Liver (tissue), 3 donors: ENCODE measurements around the gene SPACA9.

Experiments
- EGR1 ChIP-seq, 2 donors: IDR thresholded peaks; 2 replicates each; pipeline ENCODE4 v1.6.1; 2016 to 2018; ENCODE audit warnings: antibody characterized with exemption in 2 of 2, low read depth in 2 of 2
- FOXA1 ChIP-seq: IDR thresholded peaks from 2 replicates; pipeline ENCODE4 v1.6.1; 2016; ENCODE audit warnings: antibody characterized with exemption
- GABPA ChIP-seq, 2 donors: IDR thresholded peaks in 1 of 2; conservative IDR thresholded peaks in 1 of 2; 2 replicates each; pipeline ENCODE4 v1.6.1; 2016; ENCODE audit warnings: antibody characterized with exemption in 2 of 2, mild to moderate bottlenecking in 1 of 2, moderate library complexity in 1 of 2
- JUND ChIP-seq, 2 donors: IDR thresholded peaks; 2 replicates each; pipeline ENCODE4 v1.6.1; 2016; ENCODE audit warnings: antibody characterized with exemption in 2 of 2
- RAD21 ChIP-seq, 2 donors: IDR thresholded peaks; 2 replicates each; pipeline ENCODE4 v1.6.1; 2016; ENCODE audit warnings: antibody characterized with exemption in 2 of 2, mild to moderate bottlenecking in 2 of 2
- SP1 ChIP-seq: IDR thresholded peaks from 2 replicates; pipeline ENCODE4 v1.6.1; 2018; ENCODE audit warnings: antibody characterized with exemption, mild to moderate bottlenecking
- TAF1 ChIP-seq: conservative IDR thresholded peaks from 2 replicates; pipeline ENCODE4 v1.6.1; 2016; ENCODE audit warnings: antibody characterized with exemption, mild to moderate bottlenecking
- YY1 ChIP-seq: IDR thresholded peaks from 2 replicates; pipeline ENCODE4 v1.6.1; 2016; ENCODE audit warnings: antibody characterized with exemption, mild to moderate bottlenecking
- TF ChIP-seq, protein P1 (sequence below): fragments of 150-350 bp; IDR thresholded peaks from 2 replicates; pipeline ENCODE4 v1.5.1; 2017; ENCODE audit warnings: improper control_type of control experiment, low read depth, low read length; ENCODE audit not compliant: missing input control
- TF ChIP-seq, protein P2 (sequence below): IDR thresholded peaks from 2 replicates; pipeline ENCODE4 v1.6.1; 2016; ENCODE audit warnings: antibody characterized with exemption, mild to moderate bottlenecking
- TF ChIP-seq, protein P3 (sequence below): IDR thresholded peaks from 2 replicates; pipeline ENCODE4 v1.6.1; 2016; ENCODE audit warnings: antibody characterized with exemption
- TF ChIP-seq, protein P4 (sequence below): IDR thresholded peaks from 2 replicates; pipeline ENCODE4 v1.6.1; 2016; ENCODE audit warnings: antibody characterized with exemption
- TF ChIP-seq, protein P5 (sequence below): IDR thresholded peaks from 2 replicates; pipeline ENCODE4 v1.6.1; 2016; ENCODE audit warnings: antibody characterized with exemption
- donor health status: healthy.
- donor health status: healthy.

DNA sequence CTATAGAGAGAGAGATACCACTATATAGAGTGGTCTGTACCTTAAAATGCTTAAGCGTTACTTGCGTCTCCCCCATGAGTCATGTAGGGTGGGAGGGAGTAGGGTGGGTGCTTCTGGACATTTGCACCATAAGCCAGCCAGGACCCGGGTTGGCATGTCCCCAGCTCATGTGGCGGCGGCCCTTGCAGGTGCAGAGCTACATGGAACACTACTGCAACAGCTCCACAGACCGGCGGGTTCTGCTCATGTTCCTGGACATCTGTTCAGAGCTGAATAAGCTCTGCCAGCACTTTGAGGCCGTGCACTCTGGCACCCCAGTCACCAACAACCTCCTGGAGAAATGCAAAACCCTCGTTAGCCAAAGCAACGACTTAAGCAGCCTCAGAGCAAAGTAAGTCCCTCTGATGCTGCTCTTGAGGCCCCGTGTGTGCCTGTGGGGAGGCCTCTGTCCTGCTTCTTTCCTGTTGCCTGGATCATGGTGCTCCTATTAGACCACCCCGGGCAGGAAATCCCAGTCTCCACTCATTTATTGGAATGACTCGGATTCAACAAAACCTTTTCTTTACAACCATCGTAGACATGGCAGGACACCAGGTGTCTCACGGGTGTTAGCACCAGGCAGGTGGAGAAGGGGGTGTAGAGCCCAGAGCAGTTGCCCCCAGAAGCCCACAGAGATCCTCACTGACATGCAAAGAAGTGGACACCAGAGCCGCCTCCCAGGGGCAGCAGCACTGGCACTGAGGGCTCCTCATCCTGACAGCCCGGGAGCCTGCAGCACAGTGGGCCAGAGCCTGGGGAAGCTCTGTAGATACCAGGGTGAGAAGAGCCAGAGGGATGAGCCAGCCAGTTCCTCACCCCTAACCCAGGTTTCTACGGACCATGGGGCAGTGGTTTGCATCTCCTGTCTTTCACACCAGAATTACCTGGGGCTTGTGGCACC is 8.8 kb downstream of the SPACA9 start:
- TF ChIP-seq GABPA (IDR thresholded peaks at IDR 0.05 in 1 of 2, conservative IDR thresholded peaks at IDR 0.05 in 1 of 2) = no peak
- TF ChIP-seq, protein P1, sequence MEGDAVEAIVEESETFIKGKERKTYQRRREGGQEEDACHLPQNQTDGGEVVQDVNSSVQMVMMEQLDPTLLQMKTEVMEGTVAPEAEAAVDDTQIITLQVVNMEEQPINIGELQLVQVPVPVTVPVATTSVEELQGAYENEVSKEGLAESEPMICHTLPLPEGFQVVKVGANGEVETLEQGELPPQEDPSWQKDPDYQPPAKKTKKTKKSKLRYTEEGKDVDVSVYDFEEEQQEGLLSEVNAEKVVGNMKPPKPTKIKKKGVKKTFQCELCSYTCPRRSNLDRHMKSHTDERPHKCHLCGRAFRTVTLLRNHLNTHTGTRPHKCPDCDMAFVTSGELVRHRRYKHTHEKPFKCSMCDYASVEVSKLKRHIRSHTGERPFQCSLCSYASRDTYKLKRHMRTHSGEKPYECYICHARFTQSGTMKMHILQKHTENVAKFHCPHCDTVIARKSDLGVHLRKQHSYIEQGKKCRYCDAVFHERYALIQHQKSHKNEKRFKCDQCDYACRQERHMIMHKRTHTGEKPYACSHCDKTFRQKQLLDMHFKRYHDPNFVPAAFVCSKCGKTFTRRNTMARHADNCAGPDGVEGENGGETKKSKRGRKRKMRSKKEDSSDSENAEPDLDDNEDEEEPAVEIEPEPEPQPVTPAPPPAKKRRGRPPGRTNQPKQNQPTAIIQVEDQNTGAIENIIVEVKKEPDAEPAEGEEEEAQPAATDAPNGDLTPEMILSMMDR = no peak
- TF ChIP-seq, protein P2, sequence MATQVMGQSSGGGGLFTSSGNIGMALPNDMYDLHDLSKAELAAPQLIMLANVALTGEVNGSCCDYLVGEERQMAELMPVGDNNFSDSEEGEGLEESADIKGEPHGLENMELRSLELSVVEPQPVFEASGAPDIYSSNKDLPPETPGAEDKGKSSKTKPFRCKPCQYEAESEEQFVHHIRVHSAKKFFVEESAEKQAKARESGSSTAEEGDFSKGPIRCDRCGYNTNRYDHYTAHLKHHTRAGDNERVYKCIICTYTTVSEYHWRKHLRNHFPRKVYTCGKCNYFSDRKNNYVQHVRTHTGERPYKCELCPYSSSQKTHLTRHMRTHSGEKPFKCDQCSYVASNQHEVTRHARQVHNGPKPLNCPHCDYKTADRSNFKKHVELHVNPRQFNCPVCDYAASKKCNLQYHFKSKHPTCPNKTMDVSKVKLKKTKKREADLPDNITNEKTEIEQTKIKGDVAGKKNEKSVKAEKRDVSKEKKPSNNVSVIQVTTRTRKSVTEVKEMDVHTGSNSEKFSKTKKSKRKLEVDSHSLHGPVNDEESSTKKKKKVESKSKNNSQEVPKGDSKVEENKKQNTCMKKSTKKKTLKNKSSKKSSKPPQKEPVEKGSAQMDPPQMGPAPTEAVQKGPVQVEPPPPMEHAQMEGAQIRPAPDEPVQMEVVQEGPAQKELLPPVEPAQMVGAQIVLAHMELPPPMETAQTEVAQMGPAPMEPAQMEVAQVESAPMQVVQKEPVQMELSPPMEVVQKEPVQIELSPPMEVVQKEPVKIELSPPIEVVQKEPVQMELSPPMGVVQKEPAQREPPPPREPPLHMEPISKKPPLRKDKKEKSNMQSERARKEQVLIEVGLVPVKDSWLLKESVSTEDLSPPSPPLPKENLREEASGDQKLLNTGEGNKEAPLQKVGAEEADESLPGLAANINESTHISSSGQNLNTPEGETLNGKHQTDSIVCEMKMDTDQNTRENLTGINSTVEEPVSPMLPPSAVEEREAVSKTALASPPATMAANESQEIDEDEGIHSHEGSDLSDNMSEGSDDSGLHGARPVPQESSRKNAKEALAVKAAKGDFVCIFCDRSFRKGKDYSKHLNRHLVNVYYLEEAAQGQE = no peak
- TF ChIP-seq RAD21 (IDR thresholded peaks at IDR 0.05) = no peak
- TF ChIP-seq, protein P3, sequence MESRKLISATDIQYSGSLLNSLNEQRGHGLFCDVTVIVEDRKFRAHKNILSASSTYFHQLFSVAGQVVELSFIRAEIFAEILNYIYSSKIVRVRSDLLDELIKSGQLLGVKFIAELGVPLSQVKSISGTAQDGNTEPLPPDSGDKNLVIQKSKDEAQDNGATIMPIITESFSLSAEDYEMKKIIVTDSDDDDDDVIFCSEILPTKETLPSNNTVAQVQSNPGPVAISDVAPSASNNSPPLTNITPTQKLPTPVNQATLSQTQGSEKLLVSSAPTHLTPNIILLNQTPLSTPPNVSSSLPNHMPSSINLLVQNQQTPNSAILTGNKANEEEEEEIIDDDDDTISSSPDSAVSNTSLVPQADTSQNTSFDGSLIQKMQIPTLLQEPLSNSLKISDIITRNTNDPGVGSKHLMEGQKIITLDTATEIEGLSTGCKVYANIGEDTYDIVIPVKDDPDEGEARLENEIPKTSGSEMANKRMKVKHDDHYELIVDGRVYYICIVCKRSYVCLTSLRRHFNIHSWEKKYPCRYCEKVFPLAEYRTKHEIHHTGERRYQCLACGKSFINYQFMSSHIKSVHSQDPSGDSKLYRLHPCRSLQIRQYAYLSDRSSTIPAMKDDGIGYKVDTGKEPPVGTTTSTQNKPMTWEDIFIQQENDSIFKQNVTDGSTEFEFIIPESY = no peak
- no peak for TF ChIP-seq TAF1
- no peak for TF ChIP-seq EGR1 (IDR thresholded peaks at IDR 0.05; ENCODE audit: low read depth in 2 of 2)
- TF ChIP-seq JUND (IDR thresholded peaks at IDR 0.05) = no peak
- TF ChIP-seq SP1 = no peak
- TF ChIP-seq, protein P4, sequence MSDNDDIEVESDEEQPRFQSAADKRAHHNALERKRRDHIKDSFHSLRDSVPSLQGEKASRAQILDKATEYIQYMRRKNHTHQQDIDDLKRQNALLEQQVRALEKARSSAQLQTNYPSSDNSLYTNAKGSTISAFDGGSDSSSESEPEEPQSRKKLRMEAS = no peak
- TF ChIP-seq, protein P5, sequence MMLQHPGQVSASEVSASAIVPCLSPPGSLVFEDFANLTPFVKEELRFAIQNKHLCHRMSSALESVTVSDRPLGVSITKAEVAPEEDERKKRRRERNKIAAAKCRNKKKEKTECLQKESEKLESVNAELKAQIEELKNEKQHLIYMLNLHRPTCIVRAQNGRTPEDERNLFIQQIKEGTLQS = no peak
- no peak for TF ChIP-seq FOXA1
- no peak for TF ChIP-seq YY1
